GM12878 (cell line): ENCODE results near the gene AFAP1. TPM values are rescaled to one million over a fixed set of nuclear protein-coding genes. Genes with fewer than 3 reads are reported as not detected.

Experiments used
- ATAC-seq: fragments of 200-7000 bp; cut with Tn5 transposase; 3 replicates; pipeline ENCODE4 v1.9.1; 2020; ENCODE audit warnings: mild to moderate bottlenecking, moderate library complexity
- BruUV-seq: library from RNA; stranded (reverse); fragments of 400-500 nt; replicated peaks from 2 replicates; lab custom pipeline; 2021; lab: Mats Ljungman, UMichigan
- CTCF ChIA-PET: fragments of 300-600 bp; sonication (Branson Sonifier 250); formaldehyde crosslinking; extraction: SDS; loops from one replicate; lab custom pipeline; 2021; ENCODE audit warnings: inconsistent platforms; lab: Yijun Ruan, JAX
- POLR2A ChIA-PET: fragments of 350-600 bp; formaldehyde crosslinking; extraction: SDS; loops from one replicate; lab custom pipeline; 2021; ENCODE audit warnings: inconsistent platforms; lab: Charles Lee
- RAD21 ChIA-PET: fragments of 300-600 bp; sonication (Branson Sonifier 250); formaldehyde crosslinking; loops from one replicate; lab custom pipeline; 2023; ENCODE audit warnings: antibody characterized with exemption; ENCODE audit not compliant: unreplicated experiment; lab: Charles Lee
- SMC1A ChIA-PET: fragments of 300-600 bp; sonication (Branson Sonifier 250); formaldehyde crosslinking; loops from one replicate; lab custom pipeline; 2023; ENCODE audit not compliant: unreplicated experiment, uncharacterized antibody; lab: Charles Lee
- DNase-seq: peaks from one replicate; pipeline ENCODE4 v3.0.0-alpha.2; 2011; ENCODE audit warnings: low read depth, low spot score
- FAIRE-seq: peaks from 3 replicates; lab custom pipeline; 2011; peaks lifted over from hg19 to GRCh38; lab: Jason Lieb, UNC
- H2AFZ ChIP-seq: 2 replicates; pipeline ENCODE4 v1.6.0; 2011; ENCODE audit warnings: low read depth, low read length, control low read depth; ENCODE audit not compliant: control insufficient read depth
- H3K27ac ChIP-seq: 2 replicates; pipeline ENCODE4 v1.5.1; 2011; ENCODE audit warnings: control low read depth; ENCODE audit not compliant: control insufficient read depth, insufficient read depth
- H3K27me3 ChIP-seq, 2 experiments: replicated peaks in 1 of 2; 2 replicates each; pipeline versions ENCODE4 v1.6.0 to v1.6.1; 2011; ENCODE audit warnings: low read length in 1 of 2; ENCODE audit not compliant: control insufficient read depth in 2 of 2, insufficient read depth in 2 of 2
- H3K36me3 ChIP-seq, 2 experiments: 2 replicates each; pipeline ENCODE4 v1.5.1; 2011; ENCODE audit warnings: low read length in 1 of 2; ENCODE audit not compliant: control insufficient read depth in 2 of 2, insufficient read depth in 2 of 2
- H3K4me1 ChIP-seq: 2 replicates; pipeline ENCODE4 v1.6.1; 2011; ENCODE audit warnings: mild to moderate bottlenecking, low read length, moderate library complexity, mixed read lengths; ENCODE audit not compliant: control insufficient read depth, insufficient read depth
- H3K4me2 ChIP-seq: 2 replicates; pipeline ENCODE4 v1.6.0; 2011; ENCODE audit warnings: control low read depth; ENCODE audit not compliant: control insufficient read depth, insufficient read depth
- H3K4me3 ChIP-seq: fragments of 200-600 bp; sonication (generic); 2 replicates; pipeline ENCODE4 v1.5.1; 2016
- H3K79me2 ChIP-seq: 2 replicates; pipeline ENCODE4 v1.6.0; 2011; ENCODE audit warnings: low read length; ENCODE audit not compliant: control insufficient read depth, insufficient read depth
- H3K9ac ChIP-seq: 2 replicates; pipeline ENCODE4 v1.8.0; 2011; ENCODE audit warnings: low read length, control low read depth, mixed read lengths; ENCODE audit not compliant: control insufficient read depth, insufficient read depth
- H3K9me3 ChIP-seq: replicated peaks from 3 replicates; pipeline ENCODE4 v1.5.1; 2011; ENCODE audit warnings: mild to moderate bottlenecking, low read length; ENCODE audit not compliant: control insufficient read depth, insufficient read depth
- H4K20me1 ChIP-seq: 2 replicates; pipeline ENCODE4 v1.6.0; 2011; ENCODE audit not compliant: control insufficient read depth, insufficient read depth
- ATF7 ChIP-seq: fragments of 450-650 bp; IDR thresholded peaks from 2 replicates; pipeline ENCODE4 v1.6.1; 2016; ENCODE audit warnings: low read depth, mild to moderate bottlenecking
- CHD1 ChIP-seq: IDR thresholded peaks from 2 replicates; pipeline ENCODE4 v1.6.1; 2012; ENCODE audit warnings: low read depth, low read length, improper control_type of control experiment
- CTCF ChIP-seq, 3 experiments: IDR thresholded peaks in 2 of 3; conservative IDR thresholded peaks in 1 of 3; 2 replicates each; pipeline ENCODE4 v1.5.1; 2011; ENCODE audit warnings: low read depth in 3 of 3, low read length in 3 of 3, mild to moderate bottlenecking in 3 of 3, control low read depth in 2 of 3, moderate library complexity in 2 of 3, inconsistent platforms in 1 of 3, mixed read lengths in 1 of 3; ENCODE audit not compliant: control insufficient read depth in 2 of 3, insufficient read depth in 1 of 3; ENCODE audit errors: extremely low read depth in 1 of 3
- DPF2 ChIP-seq: fragments of 450-650 bp; IDR thresholded peaks from 2 replicates; pipeline ENCODE4 v1.6.1; 2017; ENCODE audit warnings: mild to moderate bottlenecking
- EZH2 ChIP-seq: IDR thresholded peaks from 2 replicates; pipeline ENCODE4 v1.6.1; 2012; ENCODE audit warnings: low read depth, mild to moderate bottlenecking, control low read depth, inconsistent platforms, low read length, borderline replicate concordance; ENCODE audit not compliant: control insufficient read depth
- HDAC6 ChIP-seq: fragments of 200-600 bp; sonication (generic); IDR thresholded peaks from one replicate; pipeline ENCODE4 v1.8.0; 2017; ENCODE audit warnings: antibody characterized with exemption; ENCODE audit not compliant: unreplicated experiment
- IRF4 ChIP-seq: IDR thresholded peaks from 2 replicates; pipeline ENCODE4 v1.6.1; 2011; ENCODE audit warnings: low read depth, low read length
- JUND ChIP-seq: IDR thresholded peaks from 2 replicates; pipeline ENCODE4 v1.6.1; 2012; ENCODE audit warnings: low read depth, mild to moderate bottlenecking, low read length, improper control_type of control experiment, moderate library complexity
- PBX3 ChIP-seq: IDR thresholded peaks from 2 replicates; pipeline ENCODE4 v1.6.1; 2011; ENCODE audit warnings: mild to moderate bottlenecking, low read depth, low read length, moderate library complexity; ENCODE audit not compliant: insufficient replicate concordance
- POLR2A ChIP-seq: IDR thresholded peaks from 2 replicates; pipeline ENCODE4 v1.6.1; 2011; ENCODE audit warnings: low read depth, mild to moderate bottlenecking, low read length
- POU2F2 ChIP-seq: IDR thresholded peaks from 3 replicates; pipeline ENCODE4 v1.6.1; 2011; ENCODE audit warnings: low read depth, mild to moderate bottlenecking, low read length, borderline replicate concordance
- RAD51 ChIP-seq: fragments of 450-650 bp; IDR thresholded peaks from 2 replicates; pipeline ENCODE4 v1.6.1; 2016; ENCODE audit warnings: moderate library complexity, mild to moderate bottlenecking, inconsistent platforms
- SP1 ChIP-seq: IDR thresholded peaks from one replicate; pipeline ENCODE4 v1.6.1; 2011; ENCODE audit warnings: low read depth, low read length
- YY1 ChIP-seq: IDR thresholded peaks from 2 replicates; pipeline ENCODE4 v1.6.1; 2011; ENCODE audit warnings: low read depth, mild to moderate bottlenecking, low read length
- ZBTB33 ChIP-seq: fragments of 450-650 bp; IDR thresholded peaks from 2 replicates; pipeline ENCODE4 v1.6.1; 2017; ENCODE audit warnings: mild to moderate bottlenecking
- WGBS: methylation state at CpG from one replicate; pipeline ENCODE4 v1.1.6; 2016; ENCODE audit warnings: low lambda C conversion rate; ENCODE audit not compliant: insufficient replicate concordance, insufficient coverage; ENCODE audit errors: missing lambda C conversion rate; 5-methylcytosine and 5-hydroxymethylcytosine counted together
- in situ Hi-C: fragments of 300-500 bp; cut with MboI; formaldehyde crosslinking; loops from 9 replicates; pipeline ENCODE4 v1.14.3; 2018; ENCODE audit warnings: mixed read lengths
- intact Hi-C: fragments of 100-400 bp; cut with micrococcal nuclease; formaldehyde crosslinking; loops from one replicate; pipeline ENCODE4 v1.14.2; 2022; ENCODE audit not compliant: unreplicated experiment
- polyA plus RNA-seq, 11 experiments: library from polyadenylated mRNA; depleted of rRNA in 4 of 11; unstranded in 6 of 11; stranded (reverse) in 5 of 11; fragments of >200 nt; fragmentation: Nextera tagmentation in 4 of 11; fragmentation: Illumina TruSeq in 1 of 11; extraction: Ambion mirVana in 4 of 11; extraction: Trizol in 1 of 11; gene quantifications; 1 replicate in 1 of 11; 2 replicates in 10 of 11; pipeline versions ENCODE4 v1.2.1 to v1.2.3, GENCODE V29; 2011 to 2016; ENCODE audit warnings: inconsistent platforms in 2 of 11, missing spikeins in 2 of 11, low read depth in 1 of 11
- total RNA-seq, 4 experiments: library from RNA; depleted of rRNA in 3 of 4; stranded (reverse); fragments of >200 nt in 3 of 4; fragmentation: Illumina TruSeq in 1 of 4; extraction: Trizol in 1 of 4; gene quantifications; 2 replicates each; pipeline versions ENCODE4 v1.2.1 to v1.2.3, GENCODE V29; 2013 to 2021

Gene AFAP1
- total and polyA plus RNA-seq, 10 of the 15 experiments (the other 5 are each of a cell fraction or from before 2014, with no cell fraction given) = 0.02 to 0.23 (median 0.09) TPM; not detected in 1

GRCh38 chr4:7750523-7750922 lies 189.1 kb downstream of the AFAP1 start (continued):
- TF ChIP-seq CTCF (IDR thresholded peaks at IDR 0.05 in 2 of 3, conservative IDR thresholded peaks at IDR 0.05 in 1 of 3; ENCODE audit: control insufficient read depth in 2 of 3, extremely low read depth in 1 of 3, insufficient read depth in 1 of 3, low read depth in 3 of 3, low read length in 3 of 3) (no peak), PBX3 (no peak), HDAC6 (no peak), EZH2 (no peak), IRF4 (no peak)

- no peak for DNase-seq
- no peaks in the 10 kb centered on the region for H3K36me3 ChIP-seq
- FAIRE-seq = no peak
- H3K27me3 ChIP-seq = no peaks in the 10 kb centered on the region; a peak in 1 of 4 replicates
- no peak overlapping the region for H2AFZ ChIP-seq
- H3K79me2 ChIP-seq = no peaks in the 10 kb centered on the region
- no peak overlapping the region for H3K4me3 ChIP-seq
- CTCF ChIA-PET = no interaction called here
- H4K20me1 ChIP-seq = no peaks in the 10 kb centered on the region
- intact Hi-C loops (no loop called here), in situ Hi-C loops (no loop called here)
- H3K4me1 ChIP-seq = peaks cover 13% of the 10 kb centered on the region
- no peak overlapping the region for H3K4me2 ChIP-seq
- POLR2A ChIA-PET = no interaction called here
- RAD21 ChIA-PET = no interaction called here
- BruUV-seq = no TSS peak
- WGBS = 43% methylated on average over 9 of the region's 11 CpGs
- SMC1A ChIA-PET = no interaction called here
- H3K9me3 ChIP-seq = no peaks in the 10 kb centered on the region
- H3K27ac ChIP-seq = no peak overlapping the region
- no peak for ATAC-seq
- H3K9ac ChIP-seq = no peak overlapping the region
- TF ChIP-seq ZBTB33 (no peak), SP1 (no peak), PBX3 (no peak), POLR2A (no peak), POU2F2 (no peak), ATF7 (no peak), DPF2 (no peak), CHD1 (no peak), CTCF (IDR thresholded peaks at IDR 0.05 in 2 of 3, conservative IDR thresholded peaks at IDR 0.05 in 1 of 3; ENCODE audit: control insufficient read depth in 2 of 3, extremely low read depth in 1 of 3, insufficient read depth in 1 of 3, low read depth in 3 of 3, low read length in 3 of 3) (no peak), JUND (no peak), RAD51 (no peak), YY1 (no peak)
These were observed 192.1 kb downstream of the AFAP1 start for GRCh38 chr4:7747566-7747965.
